Body of pancreas (tissue), 4 donors: ENCODE measurements around the gene MICOS13.

Source experiments
- POLR2A ChIP-seq, 3 donors: fragments of 450-650 bp; IDR thresholded peaks; one replicate each; pipeline ENCODE4 v1.6.1; 2016; ENCODE audit warnings: antibody characterized with exemption in 3 of 3, mild to moderate bottlenecking in 2 of 3
- TF ChIP-seq, protein P1 (sequence below), 7 experiments: fragments of 450-650 bp in 4 of 7; fragments of 200-600 bp in 3 of 7; sonication (generic) in 3 of 7; IDR thresholded peaks; one replicate each; pipeline ENCODE4 v1.5.1; 2016 to 2019; ENCODE audit warnings: antibody characterized with exemption in 7 of 7

DNA sequence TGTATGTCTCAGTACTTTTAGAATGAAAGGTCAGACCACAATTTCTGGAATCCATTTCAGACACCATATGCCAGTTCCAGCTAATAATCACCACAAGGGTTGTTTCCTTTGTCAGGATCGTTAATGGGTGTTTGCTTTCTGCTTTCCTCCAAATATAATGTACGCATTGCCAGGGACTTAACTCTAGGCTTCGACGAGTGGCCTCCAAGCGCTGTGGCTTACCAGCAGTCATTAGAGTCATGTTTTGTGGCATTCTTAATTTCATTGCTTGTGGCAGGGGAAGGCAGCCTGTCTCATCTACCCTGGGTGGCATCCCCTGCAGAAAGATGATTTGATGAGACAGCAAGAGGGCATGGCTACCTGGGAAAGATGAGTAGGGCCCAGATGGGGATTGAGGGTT, 34.9 kb downstream of the MICOS13 start:
- TF ChIP-seq, protein P1, sequence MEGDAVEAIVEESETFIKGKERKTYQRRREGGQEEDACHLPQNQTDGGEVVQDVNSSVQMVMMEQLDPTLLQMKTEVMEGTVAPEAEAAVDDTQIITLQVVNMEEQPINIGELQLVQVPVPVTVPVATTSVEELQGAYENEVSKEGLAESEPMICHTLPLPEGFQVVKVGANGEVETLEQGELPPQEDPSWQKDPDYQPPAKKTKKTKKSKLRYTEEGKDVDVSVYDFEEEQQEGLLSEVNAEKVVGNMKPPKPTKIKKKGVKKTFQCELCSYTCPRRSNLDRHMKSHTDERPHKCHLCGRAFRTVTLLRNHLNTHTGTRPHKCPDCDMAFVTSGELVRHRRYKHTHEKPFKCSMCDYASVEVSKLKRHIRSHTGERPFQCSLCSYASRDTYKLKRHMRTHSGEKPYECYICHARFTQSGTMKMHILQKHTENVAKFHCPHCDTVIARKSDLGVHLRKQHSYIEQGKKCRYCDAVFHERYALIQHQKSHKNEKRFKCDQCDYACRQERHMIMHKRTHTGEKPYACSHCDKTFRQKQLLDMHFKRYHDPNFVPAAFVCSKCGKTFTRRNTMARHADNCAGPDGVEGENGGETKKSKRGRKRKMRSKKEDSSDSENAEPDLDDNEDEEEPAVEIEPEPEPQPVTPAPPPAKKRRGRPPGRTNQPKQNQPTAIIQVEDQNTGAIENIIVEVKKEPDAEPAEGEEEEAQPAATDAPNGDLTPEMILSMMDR (IDR thresholded peaks at IDR 0.05), result no peak
- no peak for TF ChIP-seq POLR2A (IDR thresholded peaks at IDR 0.05)
